Measurements from ENCODE around the gene CPLANE1.

GRCh38 chr5:37187465-37187977 is 61.7 kb downstream of the CPLANE1 start:
- TF ChIP-seq POLR2AphosphoS5 (IDR thresholded peaks at IDR 0.05; ENCODE audit: insufficient read depth, low read depth, low read length) (no peak), POLR2A (IDR thresholded peaks at IDR 0.05; ENCODE audit: low read depth, low read length) (no peak), CTCF (IDR thresholded peaks at IDR 0.05; ENCODE audit: extremely low read depth in 1 of 2, insufficient read depth in 1 of 2, low read depth in 1 of 2, low read length in 2 of 2) (no peak), JUN (IDR thresholded peaks at IDR 0.05; ENCODE audit: borderline replicate concordance, insufficient read depth, insufficient read length, low read depth) (no peak), EZH2 (IDR thresholded peaks at IDR 0.05; ENCODE audit: borderline replicate concordance, low read depth, low read length, severe bottlenecking) (no peak), MAX (IDR thresholded peaks at IDR 0.05; ENCODE audit: insufficient read depth, insufficient read length) (no peak)
